ENCODE measurements around the gene SNPH.

DNA sequence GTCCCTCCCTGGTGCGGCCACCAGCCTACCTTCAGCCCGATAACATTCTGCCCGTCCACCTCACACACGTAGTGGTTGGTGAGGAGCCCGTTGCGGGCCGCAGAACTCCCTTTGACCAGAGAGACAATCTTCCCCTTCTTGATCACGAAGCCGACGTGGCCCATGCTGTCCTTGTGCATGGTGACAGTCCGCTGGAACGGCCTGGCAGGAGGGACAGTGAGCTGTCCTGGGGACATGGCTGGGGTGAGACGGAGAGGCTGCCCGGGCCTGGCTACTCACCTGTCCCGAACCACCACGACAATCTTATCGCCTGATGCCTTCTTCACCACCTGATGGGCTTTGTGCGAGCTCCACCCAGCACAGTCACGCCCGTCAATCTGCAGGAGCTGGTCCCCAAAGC is 46.2 kb downstream of the SNPH start:
- TF ChIP-seq CTCF (IDR thresholded peaks at IDR 0.05; ENCODE audit: low read depth, low read length, poor library complexity, severe bottlenecking) (no peak), EZH2phosphoT487 (IDR thresholded peaks at IDR 0.05; ENCODE audit: borderline replicate concordance, low read length) (no peak)
